ENCODE data around the gene OSER1.

GRCh38 chr20:44203161-44203560 is 7.4 kb downstream of the OSER1 start:
- TF ChIP-seq CTCF (IDR thresholded peaks at IDR 0.05; ENCODE audit: poor library complexity) = no peak
- TF ChIP-seq EZH2 (IDR thresholded peaks at IDR 0.05; ENCODE audit: borderline replicate concordance) = no peak
